Iris pigment epithelial cell (primary cell): ENCODE data around the gene CREBZF.

Experiments
- DNase-seq: peaks from one replicate; pipeline ENCODE4 v3.0.0-alpha.2; 2011; ENCODE audit warnings: low read depth

Gene CREBZF, protein sequence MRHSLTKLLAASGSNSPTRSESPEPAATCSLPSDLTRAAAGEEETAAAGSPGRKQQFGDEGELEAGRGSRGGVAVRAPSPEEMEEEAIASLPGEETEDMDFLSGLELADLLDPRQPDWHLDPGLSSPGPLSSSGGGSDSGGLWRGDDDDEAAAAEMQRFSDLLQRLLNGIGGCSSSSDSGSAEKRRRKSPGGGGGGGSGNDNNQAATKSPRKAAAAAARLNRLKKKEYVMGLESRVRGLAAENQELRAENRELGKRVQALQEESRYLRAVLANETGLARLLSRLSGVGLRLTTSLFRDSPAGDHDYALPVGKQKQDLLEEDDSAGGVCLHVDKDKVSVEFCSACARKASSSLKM

DNA sequence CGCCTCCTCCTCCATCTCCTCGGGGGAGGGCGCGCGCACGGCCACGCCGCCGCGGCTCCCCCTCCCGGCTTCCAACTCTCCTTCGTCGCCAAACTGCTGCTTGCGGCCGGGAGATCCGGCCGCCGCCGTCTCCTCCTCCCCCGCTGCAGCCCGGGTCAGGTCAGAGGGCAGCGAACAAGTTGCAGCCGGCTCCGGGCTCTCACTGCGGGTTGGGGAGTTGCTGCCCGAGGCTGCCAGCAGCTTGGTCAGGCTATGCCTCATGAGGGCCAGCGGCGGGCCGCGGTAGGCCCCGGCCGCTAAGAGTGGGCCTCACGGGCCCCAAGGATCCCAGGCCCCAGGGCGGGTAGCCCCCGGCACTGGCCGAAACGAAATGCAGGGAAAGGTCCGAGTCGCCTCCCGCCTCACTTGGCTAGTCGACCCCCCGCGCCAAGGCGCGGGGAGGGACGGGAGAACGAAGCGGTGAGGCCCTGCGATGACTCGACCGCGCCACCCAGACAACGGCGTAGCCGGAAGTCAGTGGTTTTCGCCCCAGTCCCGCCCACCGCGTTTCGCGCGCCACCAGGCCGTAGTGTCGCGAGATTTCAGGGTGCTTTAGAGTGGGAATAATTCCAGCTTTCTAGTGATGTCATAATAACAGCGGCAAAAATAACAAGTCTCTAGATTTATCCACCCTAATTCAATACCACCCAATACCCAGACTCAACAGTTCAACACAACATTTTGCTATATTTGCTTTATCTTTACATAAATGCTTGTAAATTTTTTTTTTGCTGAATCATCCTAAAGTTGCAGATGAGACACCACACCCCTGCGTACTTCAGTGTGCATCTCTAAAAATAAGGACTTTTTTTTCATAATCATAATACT is at the start of gene CREBZF:
Gene CREBZF, minus strand, starts transcription at position 515 of the 867 bp plus-strand sequence. Its CDS starts 254 bp downstream, at position 261.
- peak; percentile 94 for DNase-seq

GRCh38 chr11:85712953-85713352 is 48.0 kb upstream of the CREBZF start:
- DNase-seq = no peak

DNA sequence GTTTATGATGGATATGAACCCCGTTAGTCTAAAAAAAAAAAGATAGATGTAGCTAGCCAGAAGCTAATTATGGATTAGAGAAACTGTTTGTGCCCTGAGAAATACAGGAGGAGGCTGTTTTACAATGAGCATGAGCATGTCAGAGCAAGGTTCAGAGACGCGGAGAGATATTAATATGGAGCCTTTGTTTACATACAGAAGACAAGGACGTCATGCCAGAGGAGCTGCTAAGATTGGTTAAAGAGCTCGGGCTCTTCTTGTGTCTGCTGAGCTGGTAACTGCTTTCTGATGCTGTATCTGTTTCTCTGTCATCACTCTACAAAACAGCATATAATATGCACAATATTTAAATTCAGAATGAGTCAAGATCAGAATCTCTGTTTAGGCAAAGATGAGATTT is 46.0 kb upstream of the CREBZF start:
- DNase-seq = peak; percentile 16

DNA sequence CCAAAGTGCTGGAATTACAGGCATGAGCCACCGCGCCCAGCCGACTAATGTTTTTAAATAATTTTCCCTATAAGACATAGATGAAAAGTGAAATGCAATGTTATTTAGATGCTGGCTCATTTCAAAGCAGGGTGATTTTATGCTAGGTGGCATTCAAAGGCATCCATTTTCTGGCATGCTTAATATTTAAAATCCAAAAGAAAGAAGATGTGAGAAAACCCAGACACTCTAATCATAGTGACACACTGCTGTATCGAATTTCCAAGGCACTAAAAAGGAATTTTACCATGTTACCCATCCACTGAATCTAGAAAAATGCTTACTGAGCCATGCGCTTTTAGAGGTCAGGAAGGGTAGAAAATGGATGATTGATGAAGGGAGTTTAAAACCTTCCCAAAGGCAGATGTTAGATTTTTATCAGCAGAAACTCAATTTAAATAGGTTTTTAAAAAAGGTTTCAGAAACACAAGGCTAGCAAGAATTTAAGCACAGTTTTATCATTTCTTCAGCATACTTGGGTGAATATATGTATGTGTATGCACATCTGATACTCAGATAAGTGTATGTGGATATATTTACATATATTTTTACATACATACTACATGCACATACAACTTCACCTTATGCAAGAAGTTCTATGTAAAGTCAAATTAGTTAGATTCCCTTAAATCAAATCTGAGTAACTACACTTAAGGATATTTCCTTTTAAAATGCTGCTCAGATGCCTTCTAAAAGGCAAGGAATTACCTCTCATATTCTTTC is 45.2 kb upstream of the CREBZF start:
- no peak for DNase-seq

GRCh38 chr11:85705800-85706199 is 40.9 kb upstream of the CREBZF start:
- no peak for DNase-seq

DNA sequence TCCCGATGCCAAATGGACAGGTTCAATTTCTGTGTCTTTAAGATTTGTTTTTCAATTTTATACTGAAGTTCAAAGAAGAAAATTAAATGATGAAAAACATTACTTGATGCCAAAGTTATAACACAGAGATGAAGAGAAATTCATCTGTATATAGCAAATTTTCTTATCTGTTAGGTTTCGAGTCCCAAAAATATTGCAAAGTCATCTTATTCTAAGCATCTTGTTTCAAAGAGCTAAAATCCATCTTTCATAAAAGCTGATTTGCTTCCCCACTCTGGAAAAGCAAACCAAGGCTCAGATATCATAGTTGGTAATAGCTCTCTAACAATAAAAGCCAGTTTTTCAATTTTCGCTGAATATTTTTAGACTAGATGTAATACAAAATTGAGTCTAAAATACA is 40.0 kb upstream of the CREBZF start:
- DNase-seq = no peak

GRCh38 chr11:85699957-85700741 is 35.2 kb upstream of the CREBZF start:
- no peak for DNase-seq

DNA sequence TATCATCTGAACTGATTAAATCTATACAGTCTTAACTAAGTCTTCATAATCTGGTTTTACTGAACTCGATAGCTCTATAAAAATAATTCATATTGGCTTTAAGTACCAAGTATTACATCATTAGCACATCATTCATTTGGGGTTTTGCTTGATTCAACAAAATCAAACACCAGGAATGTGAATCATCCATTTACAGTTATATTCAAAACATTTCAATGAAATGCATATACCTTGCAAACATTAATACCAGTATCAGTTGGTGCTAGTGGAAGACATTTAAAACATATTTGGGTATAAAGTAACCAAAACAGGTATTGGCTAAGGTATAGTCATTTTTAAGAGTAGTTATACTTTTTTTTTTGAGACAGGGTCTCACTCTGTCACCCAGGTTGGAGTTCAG is 33.3 kb upstream of the CREBZF start:
- no peak for DNase-seq

GRCh38 chr11:85697747-85698146 is 32.8 kb upstream of the CREBZF start:
- no peak for DNase-seq

GRCh38 chr11:85695546-85695945 is 30.6 kb upstream of the CREBZF start:
- DNase-seq = no peak

GRCh38 chr11:85694385-85694980 is 29.6 kb upstream of the CREBZF start:
- DNase-seq = peak; percentile 60

GRCh38 chr11:85685820-85686459 is 21.0 kb upstream of the CREBZF start, which contains the start of gene CCDC89:
TSS of gene CCDC89 (minus strand) at chr11:85686195. CDS start at chr11:85686130, 65 bp downstream.
- peak; percentile 94 for DNase-seq

DNA sequence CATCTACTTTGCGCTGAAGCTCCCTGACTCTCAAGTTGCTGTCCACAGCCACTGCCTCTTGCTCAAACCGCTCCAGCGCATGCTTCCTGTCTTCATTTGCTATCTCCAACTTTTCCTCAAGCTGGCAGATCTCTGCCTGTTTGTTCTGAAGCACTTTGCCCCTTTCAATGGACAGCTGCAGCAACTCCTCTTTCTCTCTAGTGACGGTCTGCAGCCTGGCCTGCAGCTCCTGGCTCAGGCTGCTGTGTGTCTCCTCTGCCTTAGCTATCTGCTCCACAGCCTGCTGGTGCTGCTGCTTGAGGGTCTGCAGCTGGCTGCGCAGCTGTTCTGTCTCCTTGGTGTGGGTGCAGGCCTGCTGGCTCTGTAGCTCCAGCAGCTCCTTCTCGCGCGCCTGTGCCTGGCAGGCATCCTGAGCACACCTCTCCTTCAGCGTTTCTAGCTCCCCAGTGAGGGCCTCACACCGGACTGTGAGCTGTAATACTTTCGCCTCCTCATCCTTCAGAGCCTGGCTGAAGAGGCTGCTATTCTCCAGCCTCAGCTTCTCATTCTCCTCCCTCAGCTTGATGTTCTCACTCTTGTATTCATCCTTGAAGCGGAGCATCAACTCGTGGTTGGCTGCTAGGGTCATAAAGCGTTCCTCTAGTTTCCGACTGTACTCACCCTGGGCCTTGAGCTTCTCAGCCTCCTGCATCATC is 20.3 kb upstream of the CREBZF start:
- DNase-seq = no peak

GRCh38 chr11:85682330-85683305 is 17.7 kb upstream of the CREBZF start:
- peak; percentile 23 for DNase-seq

GRCh38 chr11:85680897-85681296 is 16.0 kb upstream of the CREBZF start:
- DNase-seq = no peak

- DNase-seq = no peak
These were observed 14.6 kb upstream of the CREBZF start for GRCh38 chr11:85679576-85679975.

DNA sequence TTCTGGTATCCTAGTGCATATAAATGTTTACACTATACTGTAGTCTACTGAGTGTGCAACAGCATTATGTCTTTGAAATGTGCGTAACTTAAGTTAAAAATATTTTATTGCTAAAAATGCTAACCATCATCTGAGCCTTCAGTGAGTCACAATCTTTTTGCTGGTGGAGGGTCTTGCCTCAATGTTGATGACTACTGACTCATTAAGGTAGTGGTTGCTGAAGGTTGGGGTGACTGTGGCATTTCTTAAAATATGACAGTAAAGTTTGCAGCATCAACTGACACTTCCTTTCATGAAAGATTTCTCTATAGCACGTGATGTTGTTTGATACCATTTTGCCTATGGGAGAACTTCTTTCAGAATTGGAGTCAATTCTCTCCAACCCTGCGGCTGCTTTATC is 8.5 kb upstream of the CREBZF start:
- DNase-seq = no peak

DNA sequence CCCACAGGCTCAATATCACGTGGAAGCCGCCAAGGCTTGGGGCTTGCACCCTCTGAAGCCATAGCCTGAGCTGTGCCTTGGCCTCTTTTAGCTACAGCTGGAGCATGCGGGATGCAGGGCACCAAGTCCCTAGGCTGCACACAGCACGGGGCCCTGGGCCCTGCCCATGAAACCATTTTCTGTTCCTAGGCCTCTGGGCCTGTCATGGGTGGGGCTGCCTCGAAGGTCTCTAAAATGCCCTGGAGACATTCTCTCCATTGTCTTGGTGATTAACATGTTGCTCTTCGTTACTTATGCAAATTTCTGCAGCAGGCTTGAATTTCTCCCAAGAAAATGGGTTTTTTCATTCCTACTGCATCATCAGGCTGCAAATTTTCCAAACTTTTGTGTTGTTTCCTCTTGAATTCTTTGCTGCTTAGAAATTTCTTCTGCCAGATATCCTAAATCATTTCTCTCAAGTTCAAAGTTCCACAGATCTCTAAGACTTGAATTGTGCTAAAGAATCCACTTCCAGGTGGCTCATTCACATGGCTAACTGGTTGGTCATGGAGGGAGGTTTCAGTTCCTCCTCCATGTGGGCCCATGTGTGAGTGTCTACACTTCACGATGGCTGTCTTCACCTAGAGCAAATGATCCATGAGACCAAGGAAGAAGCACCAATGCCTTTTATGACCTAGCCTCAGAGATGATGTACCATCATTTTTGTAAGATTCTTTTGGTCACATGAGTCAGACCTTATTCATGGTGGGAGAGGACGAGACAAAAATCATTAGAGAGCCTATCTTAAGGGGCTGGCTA is 7.4 kb upstream of the CREBZF start:
- no peak for DNase-seq
